Activated CD4-positive, alpha-beta T cell treated with anti-CD3 and anti-CD28 coated beads for 36 hours (primary cell): ENCODE measurements around the gene CCDC12. TPM values are rescaled to one million over a fixed set of nuclear protein-coding genes. Genes with fewer than 3 reads are reported as not detected.
A peak's percentile ranks its signal among the peaks of the same experiment; 100 is the strongest.

Source experiments
- ATAC-seq: fragments of 200-7000 bp; cut with Tn5 transposase; one replicate; pipeline ENCODE4 v1.10.0; 2021; ENCODE audit warnings: mild to moderate bottlenecking, moderate library complexity
- CTCF ChIA-PET: fragments of 350-600 bp; sonication (Branson Sonifier 250); formaldehyde crosslinking; loops from one replicate; lab custom pipeline; 2021; ENCODE audit warnings: antibody characterized with exemption; lab: Charles Lee
- POLR2A ChIA-PET: fragments of 350-600 bp; sonication (Branson Sonifier 250); formaldehyde crosslinking; loops from one replicate; lab custom pipeline; 2021; ENCODE audit warnings: antibody characterized with exemption, inconsistent platforms; lab: Charles Lee
- DNase-seq: peaks from one replicate; pipeline ENCODE4 v3.0.0-alpha.2; 2020
- H3K27ac Mint-ChIP-seq: one replicate; pipeline ENCODE4 v1.8.0; 2021; ENCODE audit warnings: mixed read lengths
- H3K27me3 Mint-ChIP-seq: one replicate; pipeline ENCODE4 v1.8.0; 2021; ENCODE audit warnings: mixed read lengths
- H3K36me3 Mint-ChIP-seq: one replicate; pipeline ENCODE4 v1.8.0; 2021; ENCODE audit warnings: low read depth, mixed read lengths
- H3K4me1 Mint-ChIP-seq: one replicate; pipeline ENCODE4 v1.8.0; 2021; ENCODE audit warnings: mixed read lengths
- H3K4me3 Mint-ChIP-seq: one replicate; pipeline ENCODE4 v1.8.0; 2021; ENCODE audit warnings: mild to moderate bottlenecking, moderate library complexity, mixed read lengths
- H3K9me3 Mint-ChIP-seq: one replicate; pipeline ENCODE4 v1.8.0; 2021; ENCODE audit warnings: low read depth, mixed read lengths
- intact Hi-C, 2 experiments: fragments of 100-400 bp; cut with DNase I in 1 of 2; cut with micrococcal nuclease in 1 of 2; formaldehyde crosslinking; loops; one replicate each; pipeline versions ENCODE4 v1.14.2 to v1.15.1; 2022 to 2024; cut with DNase I, micrococcal nuclease
- total RNA-seq, 2 experiments: library from RNA; stranded (reverse); gene quantifications; one replicate each; pipeline ENCODE4 v1.2.3, GENCODE V29; 2021

Gene CCDC12
- total RNA-seq, 2 experiments from 2014 or later: 45.4 to 47.8 TPM

GRCh38 chr3:46946416-46946815 is 30.1 kb downstream of the CCDC12 start:
- Mint-ChIP-seq H3K9me3 (no peaks in the 10 kb centered on the region), H3K27me3 (no peaks in the 10 kb centered on the region), H3K27ac (peak overlapping the region; percentile 92)

GRCh38 chr3:46944191-46944590 is 32.4 kb downstream of the CCDC12 start:
- Mint-ChIP-seq H3K27me3 (no peaks in the 10 kb centered on the region), H3K27ac (peak overlapping the region; percentile 33), H3K9me3 (no peaks in the 10 kb centered on the region), H3K4me1 (peaks cover 61% of the 10 kb centered on the region), H3K36me3 (peaks cover 36% of the 10 kb centered on the region), H3K4me3 (no peak overlapping the region)
- ChIA-PET CTCF (interaction anchor here (0.7 to 1.9 kb wide), 2 partner anchors 15 to 77 kb away, joined by 4 read pairs; no protein-coding TSS in a partner anchor), POLR2A (no interaction called here)
- DNase-seq (no peak), ATAC-seq (no peak)
- intact Hi-C loops: no loop called here

More at GRCh38 chr3:46946416-46946815, 30.1 kb downstream of the CCDC12 start:
- ChIA-PET CTCF (interaction anchor here (1.3 to 1.8 kb wide), 2 partner anchors 16 to 62 kb away, joined by 5 read pairs; no protein-coding TSS in a partner anchor), POLR2A (no interaction called here)
- DNase-seq (no peak), ATAC-seq (no peak)
- Mint-ChIP-seq H3K4me3 (no peak overlapping the region), H3K36me3 (peaks cover 26% of the 10 kb centered on the region), H3K4me1 (peaks cover 72% of the 10 kb centered on the region)
- intact Hi-C loops: no loop called here

- no peaks in the 10 kb centered on the region for H3K9me3 Mint-ChIP-seq
- intact Hi-C loops: no loop called here
- H3K36me3 Mint-ChIP-seq: peaks cover 38% of the 10 kb centered on the region
- H3K4me1 Mint-ChIP-seq: peaks cover 55% of the 10 kb centered on the region
- H3K4me3 Mint-ChIP-seq: no peak overlapping the region
- no peak overlapping the region for H3K27ac Mint-ChIP-seq
- ChIA-PET POLR2A (no interaction called here), CTCF (interaction anchor here (0.7 to 1.9 kb wide), 2 partner anchors 15 to 76 kb away, joined by 4 read pairs; no protein-coding TSS in a partner anchor)
- no peaks in the 10 kb centered on the region for H3K27me3 Mint-ChIP-seq
- ATAC-seq: no peak
- no peak for DNase-seq
Measured at GRCh38 chr3:46943237-46944187, 33.0 kb downstream of the CCDC12 start.

GRCh38 chr3:46942481-46943236 is 33.9 kb downstream of the CCDC12 start:
- Mint-ChIP-seq H3K36me3 (peaks cover 41% of the 10 kb centered on the region), H3K27me3 (no peaks in the 10 kb centered on the region), H3K9me3 (no peaks in the 10 kb centered on the region), H3K27ac (peak overlapping the region; percentile 11), H3K4me3 (no peak overlapping the region), H3K4me1 (peaks cover 46% of the 10 kb centered on the region)
- DNase-seq (no peak), ATAC-seq (no peak)
- intact Hi-C loops: no loop called here
- POLR2A ChIA-PET: no interaction called here
- CTCF ChIA-PET: interaction anchor here (0.8 to 0.9 kb wide), 2 partner anchors 11 to 13 kb away, joined by 3 to 5 read pairs; no protein-coding TSS in a partner anchor

GRCh38 chr3:46942076-46942475 is 34.5 kb downstream of the CCDC12 start:
- no peak for DNase-seq
- CTCF ChIA-PET: interaction anchor here (0.8 to 0.9 kb wide), 2 partner anchors 12 to 14 kb away, joined by 3 to 5 read pairs; no protein-coding TSS in a partner anchor
- Mint-ChIP-seq H3K36me3 (peaks cover 40% of the 10 kb centered on the region), H3K9me3 (no peaks in the 10 kb centered on the region), H3K27ac (no peak overlapping the region), H3K4me3 (no peak overlapping the region), H3K4me1 (peaks cover 40% of the 10 kb centered on the region), H3K27me3 (no peaks in the 10 kb centered on the region)
- no peak for ATAC-seq
- intact Hi-C loops: no loop called here
- POLR2A ChIA-PET: interaction anchor here (1.0 kb wide), 1 partner anchor 11 kb away, joined by 4 read pairs; no protein-coding TSS in a partner anchor

GRCh38 chr3:46939578-46940445 is 36.7 kb downstream of the CCDC12 start:
- H3K27ac Mint-ChIP-seq: peak overlapping the region; percentile 25
- no peak overlapping the region for H3K4me3 Mint-ChIP-seq
- ChIA-PET POLR2A (interaction anchor here (0.6 kb wide), 1 partner anchor 19 kb away, joined by 3 read pairs; no protein-coding TSS in a partner anchor), CTCF (interaction anchor here (0.7 to 1.6 kb wide), 2 partner anchors 10 to 117 kb away, joined by 3 read pairs; no protein-coding TSS in a partner anchor)
- DNase-seq (no peak), ATAC-seq (no peak)
- no peaks in the 10 kb centered on the region for H3K27me3 Mint-ChIP-seq
- H3K36me3 Mint-ChIP-seq: peaks cover 33% of the 10 kb centered on the region
- no peaks in the 10 kb centered on the region for H3K9me3 Mint-ChIP-seq
- peaks cover 29% of the 10 kb centered on the region for H3K4me1 Mint-ChIP-seq
- intact Hi-C loops: no loop called here

- ChIA-PET CTCF (interaction anchor here (0.6 to 1.0 kb wide), 2 partner anchors 9 to 246 kb away, joined by 3 to 4 read pairs; no protein-coding TSS in a partner anchor), POLR2A (no interaction called here)
- peaks cover 26% of the 10 kb centered on the region for H3K4me1 Mint-ChIP-seq
- no peaks in the 10 kb centered on the region for H3K27me3 Mint-ChIP-seq
- no peak overlapping the region for H3K27ac Mint-ChIP-seq
- no peaks in the 10 kb centered on the region for H3K9me3 Mint-ChIP-seq
- intact Hi-C loops: no loop called here
- ATAC-seq (no peak), DNase-seq (no peak)
- peaks cover 36% of the 10 kb centered on the region for H3K36me3 Mint-ChIP-seq
- no peak overlapping the region for H3K4me3 Mint-ChIP-seq
Measured at GRCh38 chr3:46938118-46938517, 38.4 kb downstream of the CCDC12 start.

GRCh38 chr3:46936733-46937250 is 39.8 kb downstream of the CCDC12 start:
- Mint-ChIP-seq H3K27ac (no peak overlapping the region), H3K36me3 (peaks cover 36% of the 10 kb centered on the region), H3K27me3 (no peaks in the 10 kb centered on the region), H3K9me3 (no peaks in the 10 kb centered on the region), H3K4me3 (no peak overlapping the region), H3K4me1 (peaks cover 29% of the 10 kb centered on the region)
- intact Hi-C loops: no loop called here
- DNase-seq (no peak), ATAC-seq (no peak)
- ChIA-PET POLR2A (no interaction called here), CTCF (interaction anchor here (1.2 kb wide), 1 partner anchor 14 kb away, joined by 3 read pairs; no protein-coding TSS in a partner anchor)

GRCh38 chr3:46935989-46936558 is 40.5 kb downstream of the CCDC12 start:
- no peaks in the 10 kb centered on the region for H3K27me3 Mint-ChIP-seq
- H3K36me3 Mint-ChIP-seq: peaks cover 36% of the 10 kb centered on the region
- ATAC-seq (no peak), DNase-seq (no peak)
- H3K9me3 Mint-ChIP-seq: no peaks in the 10 kb centered on the region
- peaks cover 34% of the 10 kb centered on the region for H3K4me1 Mint-ChIP-seq
- H3K27ac Mint-ChIP-seq: peak overlapping the region; percentile 17
- intact Hi-C loops: no loop called here
- H3K4me3 Mint-ChIP-seq: no peak overlapping the region
- ChIA-PET POLR2A (interaction anchor here (0.6 kb wide), 1 partner anchor 44 kb away, joined by 4 read pairs; no protein-coding TSS in a partner anchor), CTCF (interaction anchor here (0.6 to 1.2 kb wide), 6 partner anchors 13 to 144 kb away, joined by 3 read pairs; no protein-coding TSS in a partner anchor)
